ENCODE data around the gene SF3B3.

DNA sequence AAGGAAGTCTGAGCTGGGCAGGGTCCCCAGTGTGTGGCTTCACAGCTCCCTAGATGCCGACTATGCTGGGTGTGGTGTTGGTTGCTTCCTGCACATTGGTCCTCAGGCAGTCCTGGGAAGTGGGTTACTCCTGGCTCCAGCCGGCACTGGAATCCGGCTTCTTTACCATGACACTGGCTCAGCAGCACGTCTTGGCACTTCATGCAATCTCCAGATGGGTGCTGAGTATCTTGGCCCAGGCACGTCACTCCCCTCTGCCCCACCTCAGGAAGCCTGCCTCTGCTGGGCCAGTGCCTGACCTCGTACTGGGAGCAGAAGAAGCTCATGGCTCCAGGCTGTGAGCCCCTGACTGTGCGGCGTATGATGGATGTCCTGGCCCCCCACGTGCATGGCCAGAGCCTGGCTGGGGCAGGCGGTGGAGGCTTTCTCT is 44.7 kb upstream of the SF3B3 start:
- TF ChIP-seq, protein P1, sequence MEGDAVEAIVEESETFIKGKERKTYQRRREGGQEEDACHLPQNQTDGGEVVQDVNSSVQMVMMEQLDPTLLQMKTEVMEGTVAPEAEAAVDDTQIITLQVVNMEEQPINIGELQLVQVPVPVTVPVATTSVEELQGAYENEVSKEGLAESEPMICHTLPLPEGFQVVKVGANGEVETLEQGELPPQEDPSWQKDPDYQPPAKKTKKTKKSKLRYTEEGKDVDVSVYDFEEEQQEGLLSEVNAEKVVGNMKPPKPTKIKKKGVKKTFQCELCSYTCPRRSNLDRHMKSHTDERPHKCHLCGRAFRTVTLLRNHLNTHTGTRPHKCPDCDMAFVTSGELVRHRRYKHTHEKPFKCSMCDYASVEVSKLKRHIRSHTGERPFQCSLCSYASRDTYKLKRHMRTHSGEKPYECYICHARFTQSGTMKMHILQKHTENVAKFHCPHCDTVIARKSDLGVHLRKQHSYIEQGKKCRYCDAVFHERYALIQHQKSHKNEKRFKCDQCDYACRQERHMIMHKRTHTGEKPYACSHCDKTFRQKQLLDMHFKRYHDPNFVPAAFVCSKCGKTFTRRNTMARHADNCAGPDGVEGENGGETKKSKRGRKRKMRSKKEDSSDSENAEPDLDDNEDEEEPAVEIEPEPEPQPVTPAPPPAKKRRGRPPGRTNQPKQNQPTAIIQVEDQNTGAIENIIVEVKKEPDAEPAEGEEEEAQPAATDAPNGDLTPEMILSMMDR (IDR thresholded peaks at IDR 0.05; ENCODE audit: low read depth, low read length): no peak
- TF ChIP-seq POLR2A (IDR thresholded peaks at IDR 0.05; ENCODE audit: extremely low read depth, insufficient read length): no peak
